Lower lobe of right lung (tissue), 2 donors: Measurements from ENCODE around the gene DYNLT1. TPM values are rescaled to one million over a fixed set of nuclear protein-coding genes. Genes with fewer than 3 reads are reported as not detected.

Experiments used
- ATAC-seq, 2 donors: fragments of 200-7000 bp; cut with Tn5 transposase; one replicate each; pipeline ENCODE4 v1.9.1; 2020 to 2022; ENCODE audit warnings: mild to moderate bottlenecking in 2 of 2, moderate library complexity in 2 of 2
- DNase-seq: peaks from one replicate; pipeline ENCODE4 v3.0.0-alpha.2; 2020
- H3K27ac ChIP-seq: fragments of 200-600 bp; one replicate; pipeline ENCODE4 v1.8.0; 2022
- H3K27me3 ChIP-seq: fragments of 200-600 bp; one replicate; pipeline ENCODE4 v1.8.0; 2022; ENCODE audit warnings: low read depth
- H3K36me3 ChIP-seq: fragments of 200-600 bp; one replicate; pipeline ENCODE4 v1.8.0; 2022; ENCODE audit warnings: mild to moderate bottlenecking
- H3K4me1 ChIP-seq: fragments of 200-600 bp; one replicate; pipeline ENCODE4 v1.8.0; 2022
- H3K4me3 ChIP-seq: fragments of 200-600 bp; one replicate; pipeline ENCODE4 v1.8.0; 2022; ENCODE audit warnings: mild to moderate bottlenecking
- H3K9me3 ChIP-seq: fragments of 200-600 bp; one replicate; pipeline ENCODE4 v1.8.0; 2022
- CTCF ChIP-seq: fragments of 200-600 bp; IDR thresholded peaks from one replicate; pipeline ENCODE4 v1.8.0; 2022; ENCODE audit warnings: antibody characterized with exemption, mild to moderate bottlenecking
- intact Hi-C: fragments of 100-400 bp; cut with DNase I; formaldehyde crosslinking; loops from one replicate; pipeline ENCODE4 v1.11.0; 2022
- total RNA-seq: library from RNA; stranded (reverse); fragmentation: NEBNext Ultra II Directional; extraction: Animal tissue kit (Norgen Biotek cat#: 25700); gene quantifications from one replicate; pipeline ENCODE4 v1.2.1, GENCODE V29; 2021
- donor health status: DM: no; HTN: yes; CAD: no; lungs with severe emphysema.

The DYNLT1 gene
- total RNA-seq, 1 donor from 2014 or later: 101 TPM

GRCh38 chr6:158640519-158640918, 4.0 kb downstream of the DYNLT1 start:
- Histone ChIP-seq H3K27ac (no peak overlapping the region), H3K9me3 (no peaks in the 10 kb centered on the region), H3K4me3 (no peak overlapping the region), H3K36me3 (peaks cover 19% of the 10 kb centered on the region), H3K4me1 (peaks cover 43% of the 10 kb centered on the region), H3K27me3 (no peaks in the 10 kb centered on the region)
- DNase-seq (no peak), ATAC-seq (no peak)
- TF ChIP-seq CTCF: no peak
- intact Hi-C loops: no loop called here

GRCh38 chr6:158639056-158639455, 5.5 kb downstream of the DYNLT1 start:
- intact Hi-C loops: no loop called here

GRCh38 chr6:158638324-158638854, 6.2 kb downstream of the DYNLT1 start:
- Histone ChIP-seq H3K9me3 (no peaks in the 10 kb centered on the region), H3K27ac (no peak overlapping the region), H3K4me1 (peaks cover 32% of the 10 kb centered on the region), H3K4me3 (no peak overlapping the region), H3K27me3 (no peaks in the 10 kb centered on the region), H3K36me3 (peaks cover 38% of the 10 kb centered on the region)
- intact Hi-C loops: no loop called here
- DNase-seq (no peak), ATAC-seq (no peak)
- no peak for TF ChIP-seq CTCF

More at GRCh38 chr6:158639056-158639455, 5.5 kb downstream of the DYNLT1 start:
- no peak for TF ChIP-seq CTCF
- Histone ChIP-seq H3K36me3 (peaks cover 34% of the 10 kb centered on the region), H3K9me3 (no peaks in the 10 kb centered on the region), H3K4me1 (peaks cover 37% of the 10 kb centered on the region), H3K27me3 (no peaks in the 10 kb centered on the region), H3K4me3 (no peak overlapping the region), H3K27ac (no peak overlapping the region)
- no peak for ATAC-seq
- DNase-seq: no peak

GRCh38 chr6:158636778-158637177, 7.8 kb downstream of the DYNLT1 start:
- peaks cover 50% of the 10 kb centered on the region for H3K36me3 ChIP-seq
- TF ChIP-seq CTCF: no peak
- intact Hi-C loops: no loop called here
- H3K4me1 ChIP-seq: peaks cover 25% of the 10 kb centered on the region
- no peak overlapping the region for H3K4me3 ChIP-seq
- H3K27ac ChIP-seq: no peak overlapping the region
- no peaks in the 10 kb centered on the region for H3K27me3 ChIP-seq
- DNase-seq: no peak
- no peaks in the 10 kb centered on the region for H3K9me3 ChIP-seq
- ATAC-seq: no peak

GRCh38 chr6:158635427-158636073, 9.0 kb downstream of the DYNLT1 start:
- peaks cover 24% of the 10 kb centered on the region for H3K4me1 ChIP-seq
- ATAC-seq (no peak), DNase-seq (no peak)
- H3K27ac ChIP-seq: no peak overlapping the region
- intact Hi-C loops: no loop called here
- H3K9me3 ChIP-seq: no peaks in the 10 kb centered on the region
- peaks cover 62% of the 10 kb centered on the region for H3K36me3 ChIP-seq
- H3K4me3 ChIP-seq: no peak overlapping the region
- H3K27me3 ChIP-seq: no peaks in the 10 kb centered on the region
- TF ChIP-seq CTCF: no peak
